K562 (cell line): ENCODE results near the gene R3HDM2.

Source experiments
- HNRNPK ChIP-seq: fragments of 200-400 bp; formaldehyde crosslinking; IDR thresholded peaks from one replicate; pipeline ENCODE4 v1.6.1; 2018; ENCODE audit warnings: mild to moderate bottlenecking, low read depth, low read length; ENCODE audit not compliant: poor library complexity, severe bottlenecking
- KLF6 ChIP-seq: fragments of 250-450 bp; sonication (Bioruptor Pico); IDR thresholded peaks from 2 replicates; pipeline ENCODE4 v1.4.0; 2020; ENCODE audit warnings: mild to moderate bottlenecking, moderate library complexity, borderline replicate concordance
- ZNF175 ChIP-seq: fragments of 200-800 bp; sonication (Bioruptor generic); IDR thresholded peaks from 2 replicates; pipeline ENCODE4 v1.6.1; 2016; ENCODE audit warnings: low read depth, mild to moderate bottlenecking, missing genetic modification characterization, missing compliant biosample characterization

GRCh38 chr12:57469296-57470164, 38.7 kb upstream of the R3HDM2 start:
- TF ChIP-seq HNRNPK = no peak
- no peak for TF ChIP-seq ZNF175 (CRISPR knock-in tag)
- TF ChIP-seq KLF6 (CRISPR knock-in tag) = no peak
